BJ (cell line): ENCODE results near the gene HRH4. TPM values are rescaled to one million over a fixed set of nuclear protein-coding genes. Genes with fewer than 3 reads are reported as not detected.

Experiments used
- CTCF ChIA-PET: fragments of 350-600 bp; formaldehyde crosslinking; extraction: SDS; loops from one replicate; lab custom pipeline; 2021; ENCODE audit warnings: antibody characterized with exemption, inconsistent platforms; lab: Yijun Ruan, JAX
- POLR2A ChIA-PET: fragments of 300-600 bp; sonication (Branson Sonifier 250); formaldehyde crosslinking; extraction: SDS; loops from one replicate; lab custom pipeline; 2021; ENCODE audit warnings: antibody characterized with exemption; lab: Charles Lee
- DNase-seq: peaks from one replicate; pipeline ENCODE4 v3.0.0-alpha.2; 2011; ENCODE audit warnings: low read depth
- H3K27me3 ChIP-seq: 2 replicates; pipeline ENCODE4 v1.6.0; 2011; ENCODE audit warnings: low read length; ENCODE audit not compliant: control insufficient read depth, insufficient read depth
- H3K36me3 ChIP-seq: 2 replicates; pipeline ENCODE4 v1.5.1; 2011; ENCODE audit warnings: low read length; ENCODE audit not compliant: control insufficient read depth, insufficient read depth
- H3K4me3 ChIP-seq: 2 replicates; pipeline ENCODE4 v1.5.1; 2011; ENCODE audit warnings: low read depth, mild to moderate bottlenecking, control low read depth, low read length
- CTCF ChIP-seq: IDR thresholded peaks from 2 replicates; pipeline ENCODE4 v1.5.1; 2011; ENCODE audit warnings: low read depth, mild to moderate bottlenecking, control low read depth, inconsistent platforms, low read length, moderate library complexity; ENCODE audit not compliant: insufficient read depth
- polyA plus RNA-seq: library from polyadenylated mRNA; depleted of rRNA; stranded (reverse); fragments of >200 nt; gene quantifications from 2 replicates; pipeline ENCODE4 v1.2.3, GENCODE V29; 2011

The HRH4 gene
- polyA plus RNA-seq, 1 experiment, result not detected

GRCh38 chr18:24429188-24429587 is 31.2 kb upstream of the HRH4 start:
- Histone ChIP-seq H3K36me3 (peaks cover 4% of the 10 kb centered on the region; the same call in 1 of the 2 replicates), H3K27me3 (no peaks in the 10 kb centered on the region; the same call in 1 of the 2 replicates), H3K4me3 (no peak overlapping the region)
- ChIA-PET POLR2A (no interaction called here), CTCF (interaction anchor here (1.1 kb wide), 1 partner anchor 25 kb away, joined by 3 read pairs; no protein-coding TSS in a partner anchor)
- no peak for TF ChIP-seq CTCF
- DNase-seq, result no peak

GRCh38 chr18:24432618-24433017 is 27.8 kb upstream of the HRH4 start:
- Histone ChIP-seq H3K36me3 (peaks cover 4% of the 10 kb centered on the region), H3K4me3 (no peak overlapping the region), H3K27me3 (no peaks in the 10 kb centered on the region)
- ChIA-PET POLR2A (no interaction called here), CTCF (no interaction called here)
- no peak for DNase-seq
- no peak for TF ChIP-seq CTCF

- Histone ChIP-seq H3K27me3 (no peaks in the 10 kb centered on the region), H3K4me3 (no peak overlapping the region), H3K36me3 (no peaks in the 10 kb centered on the region; the same call in 1 of the 2 replicates)
- ChIA-PET CTCF (no interaction called here), POLR2A (no interaction called here)
- no peak for DNase-seq
- no peak for TF ChIP-seq CTCF
Measured at GRCh38 chr18:24436939-24437338, 23.5 kb upstream of the HRH4 start.

- H3K27me3 ChIP-seq, result no peaks in the 10 kb centered on the region
- ChIA-PET CTCF (interaction anchor here (1.0 to 1.9 kb wide), 3 partner anchors 10 to 45 kb away, joined by 3 to 5 read pairs (median 5); no protein-coding TSS in a partner anchor), POLR2A (no interaction called here)
- peaks cover 4% of the 10 kb centered on the region for H3K36me3 ChIP-seq
- H3K4me3 ChIP-seq, result no peak overlapping the region
- TF ChIP-seq CTCF, result no peak
- no peak for DNase-seq
Measured at GRCh38 chr18:24443870-24444269, 16.6 kb upstream of the HRH4 start.

GRCh38 chr18:24446453-24446852 is 14.0 kb upstream of the HRH4 start:
- CTCF ChIA-PET, result interaction anchor here (0.6 to 1.4 kb wide), 3 partner anchors 12 to 1417 kb away, joined by 3 to 7 read pairs (median 7); no protein-coding TSS in a partner anchor

More at GRCh38 chr18:24446453-24446852, 14.0 kb upstream of the HRH4 start:
- no peak overlapping the region for H3K4me3 ChIP-seq
- TF ChIP-seq CTCF, result no peak
- POLR2A ChIA-PET, result no interaction called here
- H3K36me3 ChIP-seq, result peaks cover 4% of the 10 kb centered on the region
- no peaks in the 10 kb centered on the region for H3K27me3 ChIP-seq
- no peak for DNase-seq
